ENCODE data around the gene NAT9. TPM values are rescaled to one million over a fixed set of nuclear protein-coding genes. Genes with fewer than 3 reads are reported as not detected.

NAT9 gene
- total RNA-seq, 1 experiment from 2014 or later = 63.5 TPM

DNA sequence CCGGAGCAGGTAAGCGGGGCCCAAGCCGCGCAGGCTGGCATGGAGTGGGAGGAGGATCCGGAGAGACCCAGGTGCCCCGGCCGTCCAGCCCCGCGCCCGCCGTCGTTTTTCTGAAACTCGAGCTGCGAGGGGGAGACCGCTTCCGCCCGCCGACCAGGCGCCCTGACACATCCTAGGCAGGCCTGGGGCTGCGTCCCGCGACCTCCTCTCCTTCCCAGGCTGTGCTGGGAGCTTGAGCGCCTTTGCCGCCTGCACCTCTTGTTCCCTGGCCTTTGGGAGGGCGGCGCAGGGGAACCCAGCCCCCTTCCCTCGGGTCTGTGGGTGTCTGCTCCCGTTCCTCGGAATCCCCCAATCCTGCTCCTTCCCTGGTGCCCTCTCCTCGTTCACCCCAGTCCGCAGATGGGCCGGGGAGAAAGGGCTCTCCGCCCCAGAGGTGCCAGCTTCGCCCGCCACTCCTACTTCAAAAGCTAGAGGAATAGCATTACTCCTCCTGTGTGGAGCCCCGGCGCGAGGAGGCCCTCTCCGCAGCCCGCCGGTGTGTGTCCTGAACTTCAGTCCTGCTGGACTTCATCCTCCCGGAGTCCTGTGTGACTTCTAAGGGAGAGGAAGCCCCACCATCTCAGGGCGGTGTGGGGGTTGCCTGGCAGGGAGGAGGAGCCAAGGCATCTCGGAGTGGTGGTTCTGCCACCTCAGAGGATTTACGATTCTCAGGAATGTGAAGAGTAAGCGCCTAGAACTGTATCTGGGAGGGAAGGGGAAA is 26.7 kb downstream of the NAT9 start:
- no CpG with 5 or more reads among the region's 46 CpGs for WGBS (ENCODE audit: extremely low coverage, insufficient read length, low lambda C conversion rate)

More for the DNA sequence above, 26.7 kb downstream of the NAT9 start:
- Mint-ChIP-seq H3K4me3 (peak overlapping the region; percentile 89 to 93), H3K27ac (peak overlapping the region in 2 of 3 experiments; percentile 79 to 85; a peak in 2 of 7 replicates), H3K9me3 (no peaks in the 10 kb centered on the region), H3K36me3 (ENCODE audit: insufficient read depth in 1 of 3, low read depth in 3 of 3) (peaks cover 12 to 24% (median 17%) of the 10 kb centered on the region in 3 experiments), H3K4me1 (peaks cover 59 to 65% of the 10 kb centered on the region in 2 experiments), H3K27me3 (ENCODE audit: low read depth) (peaks cover 5% of the 10 kb centered on the region)
- Histone ChIP-seq H2BK5ac (ENCODE audit: insufficient read length, low read length) (no peak overlapping the region), H3K4ac (ENCODE audit: low read depth, low read length) (no peak overlapping the region), H3K23ac (ENCODE audit: insufficient read length, low read depth, low read length) (no peak overlapping the region), H3K23me2 (ENCODE audit: insufficient read length, low read depth, low read length, poor library complexity, severe bottlenecking) (peaks cover 9% of the 10 kb centered on the region), H3K27me3 (ENCODE audit: insufficient read depth, low read length) (no peaks in the 10 kb centered on the region), H3K79me2 (ENCODE audit: insufficient read depth, low read length) (peaks cover 9% of the 10 kb centered on the region; the same call in 1 of the 2 replicates), H3T11ph (ENCODE audit: low read length) (no peak overlapping the region), H3K9me3 (ENCODE audit: control insufficient read depth, low read depth, low read length) (no peaks in the 10 kb centered on the region), H3K56ac (ENCODE audit: insufficient read length, low read depth, low read length) (no peak overlapping the region), H3K79me1 (ENCODE audit: insufficient read depth, low read depth, low read length, poor library complexity, severe bottlenecking) (peaks cover 3% of the 10 kb centered on the region), H2BK15ac (ENCODE audit: low read depth, low read length) (no peak overlapping the region), H4K91ac (ENCODE audit: insufficient read length, low read depth, low read length) (no peak overlapping the region), H4K20me1 (ENCODE audit: control insufficient read depth, insufficient read depth, insufficient read length) (no peaks in the 10 kb centered on the region), H2AK5ac (ENCODE audit: insufficient read length, low read length) (no peak overlapping the region), H4K5ac (ENCODE audit: insufficient read length, low read depth, low read length) (no peak overlapping the region), H3K27ac (ENCODE audit: insufficient read length, low read depth, low read length) (no peak overlapping the region), H3K4me2 (ENCODE audit: insufficient read depth, insufficient read length, low read length) (peak overlapping the region; percentile 69), H3K18ac (ENCODE audit: insufficient read length, low read depth, low read length) (no peak overlapping the region), H3K4me1 (ENCODE audit: insufficient read depth, low read length) (peaks cover 11% of the 10 kb centered on the region), H2BK120ac (ENCODE audit: low read depth, low read length, poor library complexity, severe bottlenecking) (no peak overlapping the region), H2BK20ac (ENCODE audit: low read depth, low read length, poor library complexity, severe bottlenecking) (no peak overlapping the region), H2AFZ (ENCODE audit: low read length) (no peak overlapping the region), H3K9ac (ENCODE audit: extremely low read depth, insufficient read length, low read length) (peak overlapping the region; percentile 77), H3K14ac (ENCODE audit: insufficient read depth, low read length) (peak overlapping the region; percentile 83), H2BK12ac (ENCODE audit: insufficient read length, low read depth, low read length) (no peak overlapping the region), H4K8ac (replicated peaks; ENCODE audit: insufficient read length, low read depth, low read length) (no peak overlapping the region)
- TF ChIP-seq, protein P1, sequence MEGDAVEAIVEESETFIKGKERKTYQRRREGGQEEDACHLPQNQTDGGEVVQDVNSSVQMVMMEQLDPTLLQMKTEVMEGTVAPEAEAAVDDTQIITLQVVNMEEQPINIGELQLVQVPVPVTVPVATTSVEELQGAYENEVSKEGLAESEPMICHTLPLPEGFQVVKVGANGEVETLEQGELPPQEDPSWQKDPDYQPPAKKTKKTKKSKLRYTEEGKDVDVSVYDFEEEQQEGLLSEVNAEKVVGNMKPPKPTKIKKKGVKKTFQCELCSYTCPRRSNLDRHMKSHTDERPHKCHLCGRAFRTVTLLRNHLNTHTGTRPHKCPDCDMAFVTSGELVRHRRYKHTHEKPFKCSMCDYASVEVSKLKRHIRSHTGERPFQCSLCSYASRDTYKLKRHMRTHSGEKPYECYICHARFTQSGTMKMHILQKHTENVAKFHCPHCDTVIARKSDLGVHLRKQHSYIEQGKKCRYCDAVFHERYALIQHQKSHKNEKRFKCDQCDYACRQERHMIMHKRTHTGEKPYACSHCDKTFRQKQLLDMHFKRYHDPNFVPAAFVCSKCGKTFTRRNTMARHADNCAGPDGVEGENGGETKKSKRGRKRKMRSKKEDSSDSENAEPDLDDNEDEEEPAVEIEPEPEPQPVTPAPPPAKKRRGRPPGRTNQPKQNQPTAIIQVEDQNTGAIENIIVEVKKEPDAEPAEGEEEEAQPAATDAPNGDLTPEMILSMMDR (conservative IDR thresholded peaks at IDR 0.05) = no peak
- no peak for DNase-seq
